Esophagus squamous epithelium (tissue), 5 donors: ENCODE measurements around the gene HPD. TPM values are rescaled to one million over a fixed set of nuclear protein-coding genes. Genes with fewer than 3 reads are reported as not detected.
A peak's percentile ranks its signal among the peaks of the same experiment; 100 is the strongest.

Source experiments
- DNase-seq: peaks from one replicate; lab custom pipeline; 2025; lab: John Stamatoyannopoulos, UW
- H3K27ac ChIP-seq, 4 donors: fragments of 200-600 bp; sonication (generic); one replicate each; pipeline ENCODE4 v1.5.1; 2016 to 2019; ENCODE audit warnings: mild to moderate bottlenecking in 1 of 4
- H3K27me3 ChIP-seq, 4 donors: fragments of 200-600 bp; sonication (generic); 1 replicate in 3 of 4; 2 replicates in 1 of 4; pipeline versions ENCODE4 v1.5.1 to v1.6.0; 2017 to 2021; ENCODE audit warnings: antibody characterized with exemption in 1 of 4
- H3K36me3 ChIP-seq, 3 donors: fragments of 200-600 bp; sonication (generic); one replicate each; pipeline ENCODE4 v1.5.1; 2016 to 2019
- H3K4me1 ChIP-seq, 3 donors: fragments of 200-600 bp; sonication (generic); one replicate each; pipeline ENCODE4 v1.5.1; 2017 to 2019
- H3K4me3 ChIP-seq, 4 donors: fragments of 200-600 bp; sonication (generic); 1 replicate in 3 of 4; 2 replicates in 1 of 4; pipeline ENCODE4 v1.5.1; 2016 to 2019; ENCODE audit warnings: mild to moderate bottlenecking in 2 of 4, moderate library complexity in 1 of 4
- H3K9me3 ChIP-seq, 3 donors: fragments of 200-600 bp; sonication (generic); one replicate each; pipeline ENCODE4 v1.5.1; 2016 to 2019
- POLR2A ChIP-seq, 4 donors: fragments of 450-650 bp; IDR thresholded peaks; one replicate each; pipeline ENCODE4 v1.6.1; 2017; ENCODE audit warnings: antibody characterized with exemption in 4 of 4, mild to moderate bottlenecking in 4 of 4, moderate library complexity in 3 of 4
- WGBS, 2 donors: methylation state at CpG; one replicate each; pipeline ENCODE4 v1.1.5; 2018; 5-methylcytosine and 5-hydroxymethylcytosine counted together
- intact Hi-C: fragments of 100-400 bp; cut with DNase I; formaldehyde crosslinking; loops from one replicate; pipeline ENCODE4 v1.15.0; 2022
- total RNA-seq, 4 donors: library from RNA; depleted of rRNA; stranded (reverse); fragments of >200 nt; gene quantifications; one replicate each; pipeline ENCODE4 v1.1.0, GENCODE V29; 2016
- TF ChIP-seq, protein P1 (sequence below), 6 experiments: fragments of 450-650 bp in 4 of 6; fragments of 200-600 bp in 2 of 6; sonication (generic) in 2 of 6; IDR thresholded peaks; one replicate each; pipeline ENCODE4 v1.5.1; 2016 to 2019; ENCODE audit warnings: antibody characterized with exemption in 6 of 6, mild to moderate bottlenecking in 4 of 6, moderate library complexity in 4 of 6
- donor health status: DM: yes; HTN: yes; CAD: no.

Gene HPD
- total RNA-seq, 4 donors from 2014 or later = 1.3 TPM; not detected in 3

GRCh38 chr12:121810833-121811433 is 47.7 kb downstream of the HPD start:
- peak overlapping the region; percentile 57 to 80 (median 76) for H3K27ac ChIP-seq
- H3K4me1 ChIP-seq = peaks cover 50 to 70% (median 53%) of the 10 kb centered on the region in 3 donors
- peak overlapping the region in 3 of 4 donors; percentile 61 to 62 (median 61) for H3K4me3 ChIP-seq
- intact Hi-C loops = loop anchor here (10.0 kb wide), 1 partner anchor 74 kb away; the partner anchor contains the start of gene PSMD9
- peaks cover 27 to 93% (median 30%) of the 10 kb centered on the region in 3 donors for H3K36me3 ChIP-seq
- WGBS, 2 donors = 29 to 48% methylated on average over 5 to 6 of the region's 6 CpGs
- no peak for DNase-seq
- no peaks in the 10 kb centered on the region for H3K27me3 ChIP-seq
- no peak for TF ChIP-seq POLR2A (IDR thresholded peaks at IDR 0.05)
- TF ChIP-seq, protein P1, sequence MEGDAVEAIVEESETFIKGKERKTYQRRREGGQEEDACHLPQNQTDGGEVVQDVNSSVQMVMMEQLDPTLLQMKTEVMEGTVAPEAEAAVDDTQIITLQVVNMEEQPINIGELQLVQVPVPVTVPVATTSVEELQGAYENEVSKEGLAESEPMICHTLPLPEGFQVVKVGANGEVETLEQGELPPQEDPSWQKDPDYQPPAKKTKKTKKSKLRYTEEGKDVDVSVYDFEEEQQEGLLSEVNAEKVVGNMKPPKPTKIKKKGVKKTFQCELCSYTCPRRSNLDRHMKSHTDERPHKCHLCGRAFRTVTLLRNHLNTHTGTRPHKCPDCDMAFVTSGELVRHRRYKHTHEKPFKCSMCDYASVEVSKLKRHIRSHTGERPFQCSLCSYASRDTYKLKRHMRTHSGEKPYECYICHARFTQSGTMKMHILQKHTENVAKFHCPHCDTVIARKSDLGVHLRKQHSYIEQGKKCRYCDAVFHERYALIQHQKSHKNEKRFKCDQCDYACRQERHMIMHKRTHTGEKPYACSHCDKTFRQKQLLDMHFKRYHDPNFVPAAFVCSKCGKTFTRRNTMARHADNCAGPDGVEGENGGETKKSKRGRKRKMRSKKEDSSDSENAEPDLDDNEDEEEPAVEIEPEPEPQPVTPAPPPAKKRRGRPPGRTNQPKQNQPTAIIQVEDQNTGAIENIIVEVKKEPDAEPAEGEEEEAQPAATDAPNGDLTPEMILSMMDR (IDR thresholded peaks at IDR 0.05) = no peak
- no peaks in the 10 kb centered on the region for H3K9me3 ChIP-seq

- no peaks in the 10 kb centered on the region for H3K27me3 ChIP-seq
- TF ChIP-seq POLR2A (IDR thresholded peaks at IDR 0.05) = no peak
- TF ChIP-seq, protein P1 (IDR thresholded peaks at IDR 0.05) = no peak
- H3K9me3 ChIP-seq = no peaks in the 10 kb centered on the region
- H3K27ac ChIP-seq = no peak overlapping the region
- no peak overlapping the region for H3K4me3 ChIP-seq
- 60 to 83% methylated on average over 1 of the region's 33 CpGs for WGBS, 2 donors
- H3K4me1 ChIP-seq = peaks cover 54 to 76% (median 58%) of the 10 kb centered on the region in 3 donors
- peaks cover 23 to 89% (median 28%) of the 10 kb centered on the region in 3 donors for H3K36me3 ChIP-seq
- DNase-seq = no peak
- intact Hi-C loops = loop anchor here (10.0 kb wide), 1 partner anchor 74 kb away; the partner anchor contains the start of gene PSMD9
These were observed 48.3 kb downstream of the HPD start for GRCh38 chr12:121810234-121810817.

DNA sequence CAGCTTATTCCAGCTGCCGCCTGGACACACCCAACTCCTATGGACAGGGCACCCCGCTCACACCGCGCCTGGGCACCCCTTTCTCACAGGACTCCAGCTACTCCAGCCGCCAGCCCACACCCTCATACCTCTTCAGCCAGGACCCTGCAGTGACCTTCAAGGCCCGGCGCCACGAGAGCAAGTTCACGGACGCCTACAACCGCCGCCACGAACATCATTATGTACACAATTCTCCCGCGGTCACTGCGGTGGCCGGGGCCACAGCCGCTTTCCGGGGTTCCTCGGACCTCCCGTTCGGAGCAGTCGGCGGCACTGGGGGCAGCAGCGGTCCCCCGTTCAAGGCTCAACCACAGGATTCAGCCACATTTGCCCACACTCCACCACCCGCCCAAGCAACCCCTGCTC is 48.9 kb downstream of the HPD start:
- H3K4me3 ChIP-seq = no peak overlapping the region
- no peak for TF ChIP-seq POLR2A (IDR thresholded peaks at IDR 0.05)
- TF ChIP-seq, protein P1 (IDR thresholded peaks at IDR 0.05) = no peak
- no peak for DNase-seq
- no peak overlapping the region for H3K27ac ChIP-seq
- no peaks in the 10 kb centered on the region for H3K9me3 ChIP-seq
- intact Hi-C loops = loop anchor here (10.0 kb wide), 1 partner anchor 75 kb away; the partner anchor contains the start of gene PSMD9
- H3K27me3 ChIP-seq = no peaks in the 10 kb centered on the region
- 80 to 87% methylated on average over 2 to 24 of the region's 27 CpGs for WGBS, 2 donors
- peaks cover 18 to 83% (median 25%) of the 10 kb centered on the region in 3 donors for H3K36me3 ChIP-seq
- H3K4me1 ChIP-seq = peaks cover 54 to 82% (median 58%) of the 10 kb centered on the region in 3 donors

GRCh38 chr12:121808623-121809022 is 50.0 kb downstream of the HPD start:
- peaks cover 14 to 72% (median 16%) of the 10 kb centered on the region in 3 donors for H3K36me3 ChIP-seq
- H3K4me3 ChIP-seq = no peak overlapping the region
- H3K4me1 ChIP-seq = peaks cover 50 to 78% (median 54%) of the 10 kb centered on the region in 3 donors
- intact Hi-C loops = no loop called here
- H3K27me3 ChIP-seq = no peaks in the 10 kb centered on the region
- 85 to 89% methylated on average over 3 to 5 of the region's 8 CpGs for WGBS, 2 donors
- H3K9me3 ChIP-seq = no peaks in the 10 kb centered on the region
- no peak overlapping the region for H3K27ac ChIP-seq
- no peak for DNase-seq
- TF ChIP-seq, protein P1 (IDR thresholded peaks at IDR 0.05) = no peak
- no peak for TF ChIP-seq POLR2A (IDR thresholded peaks at IDR 0.05)
